HG03565 (cell line): ENCODE data around the gene ZNRF3.
"Not testable (repeated sequence)": the region's sequence is repeated elsewhere in the genome, so short reads cannot be mapped to it uniquely, and the experiment has no call there.

ENCODE experiments used
- ATAC-seq: cut with Tn5 transposase; IDR thresholded peaks from one replicate; pipeline ENCODE4 v1.9.1; 2021; ENCODE audit warnings: mild to moderate bottlenecking, moderate library complexity; ENCODE audit not compliant: unreplicated experiment

The ZNRF3 gene

DNA sequence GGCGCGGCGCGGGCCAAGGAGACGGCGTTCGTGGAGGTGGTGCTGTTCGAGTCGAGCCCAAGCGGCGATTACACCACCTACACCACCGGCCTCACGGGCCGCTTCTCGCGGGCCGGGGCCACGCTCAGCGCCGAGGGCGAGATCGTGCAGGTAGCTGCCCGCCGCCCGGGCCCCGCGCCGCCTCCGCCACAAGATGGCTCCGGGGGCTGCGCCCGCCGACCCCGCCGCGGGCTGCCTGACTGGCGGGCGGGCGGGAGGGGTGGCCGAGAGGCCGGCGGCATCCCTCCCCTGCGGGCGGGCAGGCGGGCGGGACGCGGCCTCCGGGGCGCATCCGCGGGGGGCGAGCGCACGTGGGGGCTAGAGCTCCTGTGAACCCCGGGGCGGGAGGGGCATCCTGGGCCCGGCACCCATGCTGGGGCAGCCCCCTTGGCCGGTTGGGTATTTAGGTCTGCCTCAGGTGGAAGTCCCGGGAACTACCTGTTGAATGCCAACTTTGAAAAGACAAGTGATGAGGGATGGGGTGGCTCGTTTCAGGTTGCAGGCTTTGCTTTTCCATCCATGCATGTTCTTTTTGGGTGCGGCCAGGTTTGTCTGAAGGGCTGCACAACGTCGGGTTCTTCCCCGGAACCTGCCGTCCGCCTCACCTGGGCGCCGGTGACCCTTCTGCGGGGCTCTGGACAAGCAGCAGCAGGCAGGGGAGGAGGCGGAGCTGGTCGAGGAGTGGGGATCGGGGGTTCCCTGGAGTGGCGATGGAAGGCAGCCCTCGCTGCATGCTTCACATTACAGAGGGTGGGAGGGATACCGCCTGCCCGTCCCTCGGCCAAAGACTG lies 760 bp downstream of the ZNRF3 start:
- no peak for ATAC-seq

DNA sequence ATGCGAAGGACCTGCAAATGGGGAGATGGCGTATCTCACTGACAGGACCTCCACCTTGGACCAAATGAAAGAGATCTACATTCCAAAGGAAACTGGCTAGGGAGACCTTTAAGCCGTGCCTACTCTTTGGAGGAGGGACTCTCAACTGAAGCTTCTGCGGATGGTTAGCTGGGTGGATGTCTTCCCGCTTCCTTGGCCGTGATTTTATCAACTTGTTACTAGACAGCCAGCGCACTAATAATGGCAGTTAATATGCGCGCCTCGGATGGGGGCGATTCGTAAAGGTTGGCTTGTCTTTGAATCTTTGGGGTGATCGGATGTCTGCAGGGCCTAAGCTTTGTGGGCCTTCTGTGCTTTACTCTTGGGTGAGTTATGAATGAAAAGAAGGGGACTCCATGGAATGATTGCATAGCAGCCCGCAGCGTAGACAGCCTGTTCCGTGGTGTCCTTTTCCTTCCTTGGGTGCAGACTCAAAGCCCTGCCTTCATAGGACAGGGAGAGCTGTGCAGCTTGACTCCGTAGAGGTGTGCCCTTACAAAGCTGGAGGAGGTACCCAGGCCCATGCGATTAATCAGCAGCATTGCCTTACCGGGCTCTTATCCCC lies 1.5 kb downstream of the ZNRF3 start:
- ATAC-seq, result no peak

DNA sequence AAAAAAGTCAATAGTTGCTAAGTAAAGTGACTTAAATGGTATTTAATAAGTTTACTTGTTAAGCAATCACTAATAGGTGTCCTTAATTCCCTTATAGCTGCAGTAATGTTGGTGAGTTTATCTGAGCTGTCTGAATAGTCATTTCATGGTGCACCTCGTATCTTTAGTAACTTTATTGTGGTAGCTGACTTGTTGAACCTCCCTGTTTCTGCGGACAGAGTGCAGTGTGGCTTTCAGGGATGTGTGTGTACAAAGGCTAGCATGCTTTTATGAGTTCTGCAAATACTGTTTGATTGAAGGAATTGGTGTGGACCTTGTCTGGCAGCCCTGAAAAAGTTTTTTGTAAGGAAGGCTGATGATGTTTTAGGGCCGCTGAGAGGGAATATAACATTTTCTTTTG lies 2.6 kb downstream of the ZNRF3 start:
- ATAC-seq, result no peak

DNA sequence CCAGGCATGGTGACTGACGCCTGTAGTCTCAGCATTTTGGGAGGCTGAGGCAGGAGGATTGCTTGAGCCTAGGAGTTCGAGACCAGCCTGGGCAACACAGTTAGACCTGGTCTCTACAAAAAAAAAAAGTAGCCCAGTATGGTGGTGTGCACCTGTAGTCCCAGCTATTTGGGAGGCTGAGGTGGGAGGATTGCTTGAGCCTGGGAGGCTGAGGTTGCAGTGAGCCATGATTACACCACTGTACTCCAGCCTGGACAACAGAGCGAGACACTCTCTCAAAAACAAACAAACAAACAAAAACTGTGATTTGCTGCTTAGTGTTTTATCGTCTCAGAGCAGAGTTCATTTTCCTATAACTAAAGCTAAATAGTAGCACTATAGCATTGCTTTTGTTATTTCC lies 3.3 kb downstream of the ZNRF3 start:
- ATAC-seq, result not testable (repeated sequence)

DNA sequence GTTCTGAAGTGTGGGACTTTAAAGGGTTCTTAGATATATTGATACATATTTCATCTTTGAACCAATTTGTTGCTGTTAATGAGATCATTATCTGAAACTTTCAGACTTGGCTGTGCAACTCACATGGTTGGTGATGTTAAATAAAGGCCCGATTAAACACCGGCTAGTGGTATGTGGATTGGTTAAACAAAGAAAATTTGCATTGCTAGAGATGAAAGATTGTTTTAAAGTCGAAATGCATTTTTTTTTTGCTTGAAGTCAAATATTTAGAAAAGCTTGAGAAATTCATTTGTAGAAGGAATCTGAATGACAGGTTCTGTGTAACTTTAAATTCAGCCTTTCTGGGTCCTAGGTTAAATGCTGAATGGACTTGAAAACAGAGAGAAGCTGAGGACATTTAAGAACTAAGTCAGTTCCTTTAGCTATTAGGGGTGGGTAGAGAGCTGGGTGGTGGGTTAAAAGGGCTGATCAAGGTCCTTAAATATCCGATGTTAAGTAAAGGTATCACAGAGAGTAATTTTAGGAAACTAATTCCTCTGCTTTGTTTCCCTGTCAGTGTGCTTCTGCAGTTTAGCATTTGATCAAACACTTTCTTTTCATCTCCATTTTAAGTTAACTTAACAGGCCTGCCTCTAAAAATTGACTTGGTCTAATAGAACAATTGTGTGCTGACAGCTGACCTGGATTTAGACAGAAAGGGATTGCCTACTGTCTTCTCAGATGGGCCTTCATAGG lies 4.5 kb downstream of the ZNRF3 start:
- no peak for ATAC-seq

DNA sequence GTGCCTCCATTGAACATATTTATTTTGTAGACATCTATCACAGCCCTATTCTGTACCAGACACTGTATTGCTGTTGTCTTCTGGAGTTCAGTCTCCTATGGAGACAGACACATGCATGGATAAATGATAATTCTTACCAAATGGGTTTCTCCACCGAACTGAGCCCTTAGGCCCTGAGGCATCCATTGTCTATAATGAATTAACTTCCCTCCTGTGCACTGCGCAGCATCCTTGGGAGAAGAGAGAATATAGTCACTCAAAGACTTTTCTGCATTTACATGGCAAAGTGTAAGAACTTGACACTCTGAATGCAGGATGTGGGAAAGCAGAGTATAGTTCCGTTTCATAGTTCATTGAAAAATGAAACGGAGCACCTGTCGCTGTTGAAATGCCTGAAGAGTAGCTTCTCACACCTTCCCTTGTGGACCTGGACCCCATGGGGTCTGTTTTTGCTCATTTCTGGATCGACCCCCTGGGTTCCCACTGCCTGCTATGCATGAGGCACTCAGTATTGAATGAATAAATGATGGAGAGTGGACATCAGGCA lies 6.2 kb downstream of the ZNRF3 start:
- ATAC-seq, result no peak

DNA sequence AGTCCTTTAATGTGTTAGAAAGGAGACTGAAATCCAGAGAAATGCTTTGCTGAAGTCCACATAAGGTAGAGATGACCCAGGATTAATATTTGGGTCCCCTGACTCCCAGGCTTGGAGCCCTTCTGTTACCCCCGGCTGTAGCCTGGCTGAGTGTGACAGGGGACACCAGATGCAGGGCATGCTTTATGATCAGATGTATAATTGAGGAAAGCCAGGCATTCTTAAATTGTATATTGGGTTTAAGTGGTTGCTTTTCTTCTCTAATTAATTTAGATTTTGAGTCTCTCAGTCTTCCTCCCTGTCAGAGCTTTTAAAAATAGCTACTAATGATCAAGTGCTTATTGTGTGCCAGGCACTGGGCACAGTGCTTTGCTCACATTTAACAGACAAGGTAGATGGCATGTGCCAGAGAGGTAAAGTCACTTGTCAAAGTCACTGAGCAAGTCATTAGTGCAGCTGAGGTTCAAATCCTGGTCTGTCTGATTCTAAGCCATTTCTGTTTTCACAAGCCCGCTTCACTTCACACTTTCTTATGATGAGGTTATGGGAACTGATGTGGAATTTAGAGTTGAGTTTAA lies 7.9 kb downstream of the ZNRF3 start:
- ATAC-seq, result no peak

DNA sequence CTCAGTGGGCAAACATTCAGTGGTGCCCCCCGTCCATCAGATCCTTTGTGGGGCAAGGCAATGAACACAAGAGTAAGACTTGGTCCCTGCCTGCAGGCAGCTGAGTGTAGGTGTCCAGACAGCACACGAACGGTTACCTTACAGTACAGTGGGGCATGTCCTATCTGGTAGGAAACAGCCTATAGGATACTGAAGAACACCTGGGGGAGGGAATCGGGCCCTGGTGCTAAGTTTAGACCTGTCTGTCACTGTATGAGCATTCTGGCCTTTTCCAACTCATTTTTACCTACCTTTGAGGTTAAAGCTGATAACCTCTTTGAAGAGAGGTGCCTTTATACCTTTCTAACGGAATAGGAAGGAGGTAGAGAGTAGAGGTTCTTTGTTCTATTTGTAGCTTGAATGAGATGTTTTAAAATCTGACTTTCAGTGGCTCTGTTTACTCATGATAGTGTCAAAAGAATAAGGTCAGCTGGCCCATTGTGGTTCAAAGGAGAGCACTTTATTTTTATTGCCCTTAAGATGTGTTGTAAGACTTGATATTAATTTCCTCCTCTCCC lies 8.9 kb downstream of the ZNRF3 start:
- no peak for ATAC-seq

DNA sequence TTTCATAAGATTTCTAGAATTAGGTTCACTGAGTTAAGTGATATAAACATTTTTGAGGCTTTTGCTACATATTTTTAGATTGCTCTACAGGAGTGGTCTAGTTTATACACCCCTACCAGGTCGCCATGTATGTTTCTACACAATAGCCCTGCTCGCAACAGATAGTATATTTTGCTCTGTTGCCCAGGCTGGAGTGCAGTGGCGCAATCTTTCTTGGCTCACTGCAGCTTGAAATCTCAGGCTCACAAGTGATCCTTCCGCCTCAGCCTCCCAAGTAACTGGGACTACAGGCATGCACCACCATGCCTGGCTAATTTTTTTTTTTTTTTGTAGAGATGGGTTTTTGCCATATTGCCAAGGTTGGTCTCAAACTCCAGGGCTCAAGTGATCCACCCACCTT lies 10.4 kb downstream of the ZNRF3 start:
- no peak for ATAC-seq

DNA sequence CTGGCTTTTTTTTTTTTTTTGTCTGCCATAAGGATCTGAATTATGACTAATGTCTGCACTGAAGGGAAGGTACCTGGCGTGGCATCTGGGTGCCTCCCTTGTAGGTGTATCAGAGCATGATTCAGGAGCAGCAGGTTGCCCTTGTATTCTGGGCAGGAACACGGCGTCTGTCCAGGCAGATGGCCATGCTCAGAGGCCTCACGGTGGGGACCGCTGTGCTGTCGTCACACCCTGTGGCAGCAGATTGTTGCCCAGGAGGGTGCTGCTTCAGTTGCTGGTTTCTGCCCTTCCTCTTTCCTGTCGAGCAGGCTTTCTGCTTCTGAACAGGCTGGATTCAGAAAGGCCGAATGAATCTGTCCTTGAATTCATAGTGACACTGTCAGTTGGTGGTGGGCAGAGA lies 11.0 kb downstream of the ZNRF3 start:
- ATAC-seq, result no peak

DNA sequence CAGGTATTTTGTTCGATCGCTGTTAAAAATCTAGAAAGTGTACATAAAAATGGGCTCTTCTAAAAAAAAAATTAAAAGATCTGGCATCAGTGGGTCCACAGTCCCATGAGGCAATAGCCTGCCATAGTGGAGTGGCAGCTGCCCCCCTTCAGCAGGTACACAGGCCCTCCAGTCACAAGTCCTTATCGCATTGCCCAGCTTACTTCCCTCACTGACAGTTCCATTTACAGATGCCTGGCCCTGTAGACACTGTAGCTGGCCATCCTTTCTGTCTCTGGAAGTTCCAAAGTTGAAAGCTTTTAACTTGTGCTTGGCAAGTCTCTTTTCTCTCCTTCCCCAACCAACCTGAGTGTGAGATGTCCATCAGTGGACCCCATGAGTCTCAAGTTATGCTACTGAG lies 11.4 kb downstream of the ZNRF3 start:
- no peak for ATAC-seq

DNA sequence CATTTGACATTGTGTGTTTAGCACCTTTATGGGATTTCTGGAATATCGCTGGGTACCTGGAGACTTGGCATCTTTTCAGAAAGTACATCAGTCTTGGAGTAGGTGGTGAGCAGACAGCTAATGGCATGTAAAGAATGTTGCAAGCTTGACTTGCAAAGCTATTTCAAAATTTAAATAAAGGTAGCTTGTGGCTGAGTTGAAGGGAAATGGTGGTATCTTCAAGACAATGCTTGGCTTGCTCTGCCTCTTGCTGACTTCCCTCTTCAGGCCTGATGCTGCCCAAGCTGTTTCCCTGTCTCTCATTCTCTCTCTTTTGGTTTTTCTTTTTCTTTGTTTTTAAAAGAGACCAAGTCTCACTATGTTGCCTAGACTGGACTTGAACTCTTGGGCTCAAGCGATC lies 13.2 kb downstream of the ZNRF3 start:
- ATAC-seq, result no peak

DNA sequence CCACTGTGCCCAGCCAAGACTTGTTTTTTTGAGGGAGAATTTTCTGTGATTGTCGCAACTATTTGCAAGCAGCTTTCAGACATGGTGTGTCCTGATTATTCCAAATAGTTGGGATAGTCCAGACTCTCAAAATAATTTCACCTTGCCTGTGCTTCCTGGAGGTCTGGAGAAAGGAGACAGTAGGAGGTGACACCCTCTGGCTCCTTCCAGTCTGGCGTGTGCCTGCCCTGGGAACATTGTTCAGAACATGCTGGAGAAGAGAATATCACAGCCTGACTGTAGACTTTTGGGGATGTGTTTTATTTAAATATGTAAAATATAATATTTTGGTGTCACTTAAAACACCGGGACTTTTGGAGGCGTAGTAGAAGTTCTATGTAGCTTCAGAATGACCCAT lies 14.9 kb downstream of the ZNRF3 start:
- ATAC-seq, result no peak

DNA sequence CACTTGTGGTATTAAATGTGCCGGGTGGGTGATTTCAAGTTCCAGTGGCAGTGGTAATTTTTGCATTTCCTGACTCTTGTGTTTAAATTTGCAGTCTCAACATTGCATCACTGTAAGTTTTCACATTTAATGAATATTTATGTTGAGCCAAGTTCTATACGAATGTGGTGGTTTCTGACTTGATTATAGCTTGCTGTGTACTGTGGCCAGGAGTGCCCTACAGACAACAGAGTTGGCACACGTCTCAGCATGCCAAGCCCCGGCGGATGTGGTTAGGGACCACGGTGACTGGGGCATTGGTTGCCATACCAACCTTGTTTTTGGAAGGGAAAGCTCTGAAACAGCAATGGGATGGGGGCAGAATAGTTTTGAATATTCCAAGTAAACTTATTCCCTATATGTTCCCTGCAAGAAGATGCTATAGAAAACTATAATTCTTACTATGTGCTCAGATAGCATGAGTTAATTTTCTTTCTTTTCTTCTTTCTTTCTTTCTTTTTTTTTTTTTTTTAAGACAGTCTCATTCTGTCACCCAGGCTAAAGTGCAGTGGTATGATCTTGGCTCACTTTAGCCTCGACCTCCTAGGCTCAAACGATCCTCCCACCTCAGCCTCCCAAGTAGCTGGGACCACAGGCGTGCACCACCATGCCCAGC lies 16.0 kb downstream of the ZNRF3 start:
- ATAC-seq, result no peak

DNA sequence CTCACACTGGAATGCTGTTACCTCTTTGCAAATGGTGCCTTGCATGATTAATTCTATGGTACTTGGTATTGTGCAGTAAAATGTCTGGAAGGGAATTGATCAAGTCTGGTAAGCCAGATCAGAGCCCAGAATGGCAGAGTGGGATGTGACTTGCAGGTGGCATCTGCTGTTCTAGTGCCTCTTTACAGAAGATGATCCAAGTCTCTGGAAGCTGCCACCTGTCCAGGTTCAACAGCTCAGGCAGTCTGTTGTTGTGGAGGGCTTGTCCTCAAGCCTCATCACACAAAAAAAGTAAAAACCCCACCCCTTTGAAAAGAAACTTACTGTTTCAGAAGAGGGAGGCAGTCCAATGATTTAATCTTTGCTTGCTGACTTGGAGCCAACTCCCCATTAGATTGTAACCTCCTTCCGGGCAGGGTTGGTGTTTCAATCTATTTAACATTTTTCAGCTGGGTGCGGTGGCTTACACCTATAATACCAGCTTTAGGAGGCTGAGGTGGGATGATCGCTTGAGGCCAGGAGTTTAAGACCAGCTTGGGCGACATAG lies 17.1 kb downstream of the ZNRF3 start:
- ATAC-seq, result no peak

DNA sequence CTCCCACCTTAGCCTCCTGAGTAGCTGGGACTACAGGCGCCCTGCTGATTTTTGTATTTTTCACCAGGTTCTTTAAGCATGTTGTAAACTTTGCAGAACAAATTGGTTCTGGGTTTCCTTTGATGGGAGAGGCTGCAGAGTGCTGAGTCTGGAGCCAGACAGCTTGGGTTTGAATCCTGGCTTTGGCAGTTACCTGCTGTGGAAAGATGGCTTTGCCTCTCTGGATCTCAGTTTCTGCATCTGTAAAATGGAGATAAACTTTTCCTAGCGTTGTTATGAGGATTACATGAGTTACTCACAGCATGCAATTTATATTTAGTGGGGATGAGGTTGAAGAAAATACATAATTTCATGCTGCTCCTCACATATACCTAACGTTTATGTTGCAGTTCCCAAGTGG lies 19.1 kb downstream of the ZNRF3 start:
- no peak for ATAC-seq

DNA sequence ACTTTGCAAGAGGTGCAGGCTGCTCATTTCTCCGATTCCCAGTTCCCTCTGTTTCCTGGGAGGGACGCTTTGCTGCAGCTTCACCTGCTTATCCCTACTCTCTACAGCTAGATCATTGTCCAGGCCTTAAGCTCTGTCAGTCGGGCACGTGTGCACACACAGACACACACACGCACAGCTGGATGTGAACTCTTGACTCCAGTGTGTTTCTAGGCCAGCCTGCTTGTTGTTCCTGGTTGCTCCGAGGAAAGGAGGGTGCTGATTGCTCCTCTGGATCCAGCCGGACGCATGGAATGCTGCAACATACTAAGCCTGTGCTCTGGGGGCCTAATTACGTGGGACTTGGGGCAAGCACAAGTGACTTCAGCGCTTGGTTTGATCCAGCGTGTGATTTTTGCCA lies 19.7 kb downstream of the ZNRF3 start:
- no peak for ATAC-seq

DNA sequence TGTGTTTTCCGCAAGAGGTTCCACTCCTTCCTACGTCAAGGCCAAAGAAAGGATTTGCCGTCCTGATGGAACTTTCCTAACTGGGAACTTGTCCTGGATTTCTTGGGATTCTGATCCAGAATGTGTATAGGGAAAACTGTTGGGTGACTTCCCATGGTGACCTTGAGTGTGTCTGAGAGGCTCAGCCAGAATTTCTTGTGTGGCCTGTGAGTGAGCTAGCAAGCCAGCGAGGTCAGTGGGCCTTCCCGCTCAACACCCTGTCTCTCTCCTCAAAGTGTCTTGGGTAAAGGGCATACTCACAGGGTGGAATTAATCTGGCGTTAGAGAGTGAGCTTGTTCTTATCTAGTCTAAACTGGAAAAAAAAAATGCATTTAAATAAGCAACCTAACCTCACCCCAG lies 20.4 kb downstream of the ZNRF3 start:
- ATAC-seq, result no peak

DNA sequence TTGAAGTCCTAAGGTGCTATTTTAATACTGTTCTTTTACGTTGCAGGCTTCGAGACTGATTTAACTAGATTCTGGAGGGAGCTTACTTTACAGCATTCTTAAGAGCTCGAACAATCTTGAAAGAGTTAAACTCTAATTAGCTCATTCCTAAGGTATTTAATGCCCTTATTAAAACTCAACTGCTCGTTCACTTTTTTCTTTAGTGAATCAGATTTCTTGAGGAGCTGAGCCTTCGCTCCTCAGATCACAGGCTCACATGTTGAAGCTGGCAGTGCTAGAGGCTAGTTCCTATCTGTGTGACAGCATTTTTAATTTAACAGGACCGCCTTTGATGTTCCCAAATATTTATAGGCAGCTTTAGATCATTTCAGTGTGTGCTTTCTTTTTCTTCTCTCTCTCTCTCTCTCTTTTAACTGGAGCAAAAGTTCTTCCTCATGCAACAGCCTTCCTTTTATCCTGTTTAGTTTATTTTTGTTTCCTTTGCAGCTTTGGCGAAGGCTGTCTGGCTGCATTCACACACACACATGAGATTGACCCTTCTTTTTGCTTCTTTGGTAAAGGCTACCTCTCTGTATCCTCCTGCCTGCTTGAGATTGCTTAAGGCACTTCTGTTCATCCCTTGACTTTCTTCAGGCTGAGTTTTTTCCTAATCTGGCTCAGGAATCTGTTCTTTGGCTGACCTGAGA lies 21.0 kb downstream of the ZNRF3 start:
- ATAC-seq, result no peak
